Measurements from ENCODE around the gene OGFR. TPM values are rescaled to one million over a fixed set of nuclear protein-coding genes. Genes with fewer than 3 reads are reported as not detected.
"Not testable (repeated sequence)": the region's sequence is repeated elsewhere in the genome, so short reads cannot be mapped to it uniquely, and the experiment has no call there.

Gene OGFR
- total RNA-seq, 1 experiment from 2014 or later = 78.9 TPM

- Histone ChIP-seq H3K36me3 (ENCODE audit: low read depth, low read length) (no peaks in the 10 kb centered on the region; the same call in 1 of the 2 replicates), H3K9me3 (ENCODE audit: low read length) (no peaks in the 10 kb centered on the region), H3F3A (ENCODE audit: low read length, unreplicated experiment) (no peaks in the 10 kb centered on the region), H3K4me3 (ENCODE audit: low read length) (no peak overlapping the region), H3K9ac (ENCODE audit: low read length) (no peak overlapping the region), H3K9me2 (replicated peaks; ENCODE audit: low read length) (no peaks in the 10 kb centered on the region), H4K20me1 (ENCODE audit: low read length) (no peaks in the 10 kb centered on the region), H3K27ac (ENCODE audit: low read length) (no peak overlapping the region), H2AFZ (ENCODE audit: low read length) (no peak overlapping the region), H3K4me2 (ENCODE audit: low read length) (no peak overlapping the region), H3K79me2 (ENCODE audit: low read length) (no peaks in the 10 kb centered on the region), H3K27me3 (ENCODE audit: low read length) (no peaks in the 10 kb centered on the region), H3K4me1 (ENCODE audit: insufficient read depth, low read length) (peaks cover 10% of the 10 kb centered on the region)
- TF ChIP-seq EZH2phosphoT487 (IDR thresholded peaks at IDR 0.05; ENCODE audit: borderline replicate concordance, low read length) (no peak), CTCF (conservative IDR thresholded peaks at IDR 0.05; ENCODE audit: low read depth, low read length) (no peak), EZH2 (IDR thresholded peaks at IDR 0.05; ENCODE audit: low read length, unreplicated experiment) (no peak)
- POLR2A ChIA-PET (ENCODE audit: unreplicated experiment) = no interaction called here
- BruUV-seq (replicated peaks) = no TSS peak
- intact Hi-C loops (cut with micrococcal nuclease) = no loop called here
- CTCF ChIA-PET = interaction anchor here (0.6 to 1.5 kb wide), 3 partner anchors 24 to 155 kb away, joined by 7 to 9 read pairs (median 8); no protein-coding TSS in a partner anchor
- DNase-seq (no peak), ATAC-seq (no peak)
These were observed 41.7 kb downstream of the OGFR start for GRCh38 chr20:62846166-62846890.

GRCh38 chr20:62848917-62849316, 44.3 kb downstream of the OGFR start:
- BruUV-seq (replicated peaks); H3K4me1 ChIP-seq (ENCODE audit: insufficient read depth, low read length); H4K20me1 ChIP-seq (ENCODE audit: low read length); DNase-seq; H3K9ac ChIP-seq (ENCODE audit: low read length); POLR2A ChIA-PET (ENCODE audit: unreplicated experiment); H2AFZ ChIP-seq (ENCODE audit: low read length); H3K9me3 ChIP-seq (ENCODE audit: low read length); H3K4me3 ChIP-seq (ENCODE audit: low read length); H3K9me2 ChIP-seq (replicated peaks; ENCODE audit: low read length); H3F3A ChIP-seq (ENCODE audit: low read length, unreplicated experiment); CTCF ChIA-PET; H3K4me2 ChIP-seq (ENCODE audit: low read length); ATAC-seq; H3K27me3 ChIP-seq (ENCODE audit: low read length); intact Hi-C loops (cut with micrococcal nuclease); H3K27ac ChIP-seq (ENCODE audit: low read length): not testable (repeated sequence)
- peaks cover 14% of the 10 kb centered on the region for H3K36me3 ChIP-seq (ENCODE audit: low read depth, low read length)
- peaks cover 11% of the 10 kb centered on the region for H3K79me2 ChIP-seq (ENCODE audit: low read length)

GRCh38 chr20:62849431-62849830, 44.8 kb downstream of the OGFR start:
- no TSS peak for BruUV-seq (replicated peaks)
- no peak for ATAC-seq
- CTCF ChIA-PET = interaction anchor here (0.9 kb wide), 1 partner anchor 27 kb away, joined by 4 read pairs; no protein-coding TSS in a partner anchor
- Histone ChIP-seq H3K27me3 (ENCODE audit: low read length) (no peaks in the 10 kb centered on the region), H3K9ac (ENCODE audit: low read length) (no peak overlapping the region), H3K79me2 (ENCODE audit: low read length) (peaks cover 16% of the 10 kb centered on the region), H2AFZ (ENCODE audit: low read length) (no peak overlapping the region), H3K27ac (ENCODE audit: low read length) (no peak overlapping the region), H4K20me1 (ENCODE audit: low read length) (0 out of 2 replicates have a peak, but pooled peaks cover 3% of the 10 kb centered on the region), H3K9me2 (replicated peaks; ENCODE audit: low read length) (no peaks in the 10 kb centered on the region), H3F3A (ENCODE audit: low read length, unreplicated experiment) (no peaks in the 10 kb centered on the region), H3K4me3 (ENCODE audit: low read length) (no peak overlapping the region), H3K4me2 (ENCODE audit: low read length) (no peak overlapping the region), H3K36me3 (ENCODE audit: low read depth, low read length) (peaks cover 17% of the 10 kb centered on the region), H3K9me3 (ENCODE audit: low read length) (no peaks in the 10 kb centered on the region), H3K4me1 (ENCODE audit: insufficient read depth, low read length) (no peaks in the 10 kb centered on the region)
- intact Hi-C loops (cut with micrococcal nuclease) = no loop called here
- DNase-seq = no peak
- POLR2A ChIA-PET (ENCODE audit: unreplicated experiment) = no interaction called here
- no peak for TF ChIP-seq EZH2 (IDR thresholded peaks at IDR 0.05; ENCODE audit: low read length, unreplicated experiment)
- TF ChIP-seq CTCF (conservative IDR thresholded peaks at IDR 0.05; ENCODE audit: low read depth, low read length) = no peak
- no peak for TF ChIP-seq EZH2phosphoT487 (IDR thresholded peaks at IDR 0.05; ENCODE audit: borderline replicate concordance, low read length)

Data from PC-3 (cell line).